B cell (primary cell): ENCODE data around the gene BRD4.

Experiments
- CTCF ChIP-seq: fragments of 200-600 bp; IDR thresholded peaks from one replicate; pipeline ENCODE4 v1.8.0; 2022; ENCODE audit warnings: antibody characterized with exemption, mild to moderate bottlenecking
- EZH2 ChIP-seq: IDR thresholded peaks from 2 replicates; pipeline ENCODE4 v1.6.1; 2012; ENCODE audit warnings: borderline replicate concordance, low read depth, mild to moderate bottlenecking, moderate library complexity, low read length; ENCODE audit not compliant: insufficient read depth, poor library complexity, severe bottlenecking

DNA sequence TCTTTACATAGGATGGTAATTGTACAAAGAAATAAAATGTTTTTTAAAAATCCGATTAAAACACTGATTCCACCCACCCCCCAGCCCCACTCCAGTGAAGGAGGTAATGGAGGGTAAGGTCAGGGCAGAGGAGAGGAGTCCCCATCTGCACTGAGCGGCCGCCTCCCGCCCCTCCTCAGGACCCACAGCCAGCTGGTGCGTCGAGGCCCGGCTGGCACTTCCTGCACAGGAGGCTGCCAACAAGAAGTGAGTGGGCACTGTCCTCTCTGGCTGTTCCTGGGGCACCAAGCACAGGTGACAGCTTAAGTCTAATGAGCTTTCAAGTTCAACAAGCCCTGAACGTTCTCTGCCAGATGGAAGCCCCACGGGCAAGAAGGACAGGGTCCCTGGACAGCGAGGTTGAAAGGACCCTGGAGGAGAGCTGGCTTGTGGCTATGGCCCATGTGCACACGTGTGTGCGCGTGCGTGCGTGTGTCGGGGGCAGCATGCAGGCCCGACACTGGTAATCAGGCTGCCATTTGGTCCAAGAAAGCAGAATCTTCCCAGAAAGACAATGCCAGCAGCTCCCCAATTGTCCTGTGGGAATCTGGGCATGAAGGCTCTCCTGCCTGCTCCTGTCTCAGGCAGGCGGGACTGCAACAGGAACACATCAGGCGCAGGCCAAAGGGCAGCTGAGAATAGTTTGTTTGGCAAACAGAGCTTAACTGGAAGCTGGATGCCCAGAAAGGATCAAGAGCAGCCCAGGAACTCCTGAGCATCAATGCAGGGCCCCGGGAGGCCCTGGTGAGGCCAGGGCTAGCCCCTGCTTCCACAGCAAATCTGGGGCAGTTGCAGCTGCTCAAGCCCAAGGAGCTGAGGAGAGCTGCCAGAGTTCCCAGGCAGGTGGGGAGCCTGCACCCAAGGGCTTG lies 85.0 kb downstream of the BRD4 start:
- no peak for TF ChIP-seq CTCF
- TF ChIP-seq EZH2, result no peak
